Upper lobe of left lung (tissue), 6 donors: ENCODE results near the gene FAM83D. TPM values are rescaled to one million over a fixed set of nuclear protein-coding genes. Genes with fewer than 3 reads are reported as not detected.
A peak's percentile ranks its signal among the peaks of the same experiment; 100 is the strongest.

ENCODE experiments used
- ATAC-seq, 2 donors: fragments of 200-7000 bp; cut with Tn5 transposase; one replicate each; pipeline ENCODE4 v1.9.1; 2022; ENCODE audit warnings: mild to moderate bottlenecking in 2 of 2, moderate library complexity in 2 of 2; ENCODE audit not compliant: low FRiP score in 2 of 2
- DNase-seq, 2 donors: peaks; one replicate each; pipeline ENCODE4 v3.0.0-alpha.2; 2019 to 2020
- H3K27ac ChIP-seq, 4 donors: fragments of 200-600 bp; sonication (generic); one replicate each; pipeline ENCODE4 v1.5.1; 2016 to 2019
- H3K27me3 ChIP-seq, 4 donors: fragments of 200-600 bp; sonication (generic); one replicate each; pipeline ENCODE4 v1.5.1; 2017 to 2019
- H3K36me3 ChIP-seq, 4 donors: fragments of 200-600 bp; sonication (generic); one replicate each; pipeline ENCODE4 v1.5.1; 2016 to 2019
- H3K4me1 ChIP-seq, 4 donors: fragments of 200-600 bp; sonication (generic); one replicate each; pipeline ENCODE4 v1.5.1; 2018 to 2019
- H3K4me3 ChIP-seq, 4 donors: fragments of 200-600 bp; sonication (generic); one replicate each; pipeline ENCODE4 v1.5.1; 2017 to 2019; ENCODE audit warnings: mild to moderate bottlenecking in 2 of 4, moderate library complexity in 1 of 4
- H3K9me3 ChIP-seq, 4 donors: fragments of 200-600 bp; sonication (generic); one replicate each; pipeline ENCODE4 v1.5.1; 2018 to 2019
- EP300 ChIP-seq, 4 donors: sonication (generic); formaldehyde crosslinking; IDR thresholded peaks; one replicate each; pipeline ENCODE4 v1.5.1; 2017; ENCODE audit warnings: antibody characterized with exemption in 4 of 4, control low read depth in 2 of 4
- POLR2A ChIP-seq, 4 donors: fragments of 450-650 bp; IDR thresholded peaks; one replicate each; pipeline ENCODE4 v1.5.1; 2016 to 2017; ENCODE audit warnings: antibody characterized with exemption in 4 of 4, mild to moderate bottlenecking in 2 of 4
- POLR2AphosphoS5 ChIP-seq, 2 donors: sonication (generic); formaldehyde crosslinking; IDR thresholded peaks; one replicate each; pipeline ENCODE4 v1.5.1; 2017; ENCODE audit warnings: antibody characterized with exemption in 2 of 2
- WGBS, 2 donors: methylation state at CpG; one replicate each; pipeline ENCODE4 v1.1.5; 2017 to 2018; 5-methylcytosine and 5-hydroxymethylcytosine counted together
- total RNA-seq, 6 donors: library from RNA; depleted of rRNA in 4 of 6; stranded (reverse); fragments of >200 nt in 4 of 6; gene quantifications; one replicate each; pipeline versions ENCODE4 v1.1.0 to v1.2.1, GENCODE V29; 2016 to 2021
- TF ChIP-seq, protein P1 (sequence below), 6 experiments: fragments of 450-650 bp in 4 of 6; fragments of 200-600 bp in 2 of 6; sonication (generic) in 2 of 6; IDR thresholded peaks; one replicate each; pipeline ENCODE4 v1.5.1; 2016 to 2019; ENCODE audit warnings: antibody characterized with exemption in 6 of 6
- donor health status: DM: no; HTN: no; CAD: no; lungs with moderate emphysema.
- donor health status: DM: no; HTN: yes; CAD: no; lungs with severe emphysema.

Gene FAM83D, protein sequence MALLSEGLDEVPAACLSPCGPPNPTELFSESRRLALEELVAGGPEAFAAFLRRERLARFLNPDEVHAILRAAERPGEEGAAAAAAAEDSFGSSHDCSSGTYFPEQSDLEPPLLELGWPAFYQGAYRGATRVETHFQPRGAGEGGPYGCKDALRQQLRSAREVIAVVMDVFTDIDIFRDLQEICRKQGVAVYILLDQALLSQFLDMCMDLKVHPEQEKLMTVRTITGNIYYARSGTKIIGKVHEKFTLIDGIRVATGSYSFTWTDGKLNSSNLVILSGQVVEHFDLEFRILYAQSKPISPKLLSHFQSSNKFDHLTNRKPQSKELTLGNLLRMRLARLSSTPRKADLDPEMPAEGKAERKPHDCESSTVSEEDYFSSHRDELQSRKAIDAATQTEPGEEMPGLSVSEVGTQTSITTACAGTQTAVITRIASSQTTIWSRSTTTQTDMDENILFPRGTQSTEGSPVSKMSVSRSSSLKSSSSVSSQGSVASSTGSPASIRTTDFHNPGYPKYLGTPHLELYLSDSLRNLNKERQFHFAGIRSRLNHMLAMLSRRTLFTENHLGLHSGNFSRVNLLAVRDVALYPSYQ
- 1 to 10 TPM; 1.0 to 4.8 (median 3.0) TPM for total RNA-seq

DNA sequence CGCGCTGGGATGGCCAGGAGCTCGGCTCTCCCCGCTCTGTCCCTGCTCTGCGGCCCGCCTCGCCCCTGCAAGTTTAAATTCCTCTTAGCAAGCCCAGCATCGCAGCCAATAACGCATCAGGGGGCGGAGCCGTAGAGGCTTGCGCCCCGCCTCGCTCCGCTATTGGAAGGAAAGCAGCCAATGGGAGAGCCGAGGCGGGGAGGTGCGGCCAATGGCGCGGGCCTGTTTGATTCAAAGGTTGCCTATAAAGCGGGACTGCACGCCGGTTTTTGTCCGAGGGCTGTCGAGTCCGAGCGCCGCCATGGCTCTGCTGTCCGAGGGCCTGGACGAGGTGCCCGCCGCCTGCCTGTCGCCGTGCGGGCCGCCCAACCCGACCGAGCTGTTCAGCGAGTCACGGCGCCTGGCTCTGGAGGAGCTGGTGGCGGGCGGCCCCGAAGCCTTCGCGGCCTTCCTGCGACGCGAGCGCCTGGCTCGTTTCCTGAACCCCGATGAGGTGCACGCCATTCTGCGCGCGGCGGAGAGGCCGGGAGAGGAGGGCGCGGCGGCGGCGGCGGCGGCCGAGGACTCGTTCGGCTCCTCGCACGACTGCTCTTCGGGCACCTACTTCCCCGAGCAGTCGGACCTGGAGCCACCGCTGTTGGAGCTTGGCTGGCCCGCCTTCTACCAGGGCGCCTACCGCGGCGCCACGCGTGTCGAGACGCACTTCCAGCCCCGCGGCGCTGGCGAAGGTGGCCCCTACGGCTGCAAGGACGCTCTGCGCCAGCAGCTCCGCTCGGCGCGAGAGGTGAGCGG lies at the start of gene FAM83D:
Gene FAM83D (plus strand): TSS at position 276 of the 792 bp plus-strand sequence. CDS start 26 bp downstream, at position 302.
- ATAC-seq (peak; percentile 96 to 97), DNase-seq (peak; percentile 96 to 97)
- Histone ChIP-seq H3K4me3 (peak within 1 kb of the TSS; percentile 29 to 71 (median 66)), H3K27ac (peak within 1 kb of the TSS in 2 of 4 donors; percentile 21 to 56), H3K4me1 (peaks cover 7 to 26% (median 9%) of the 10 kb centered on the region in 4 donors), H3K27me3 (no peaks in the 10 kb centered on the region), H3K9me3 (no peaks in the 10 kb centered on the region), H3K36me3 (peaks cover 0 to 8% (median 0%) of the 10 kb centered on the region in 4 donors)
- TF ChIP-seq POLR2A (IDR thresholded peaks at IDR 0.05) (peak in 2 of 4 donors; percentile 57 to 69), POLR2AphosphoS5 (IDR thresholded peaks at IDR 0.05) (peak in 1 of 2 donors; percentile 71), EP300 (IDR thresholded peaks at IDR 0.05) (no peak)
- TF ChIP-seq, protein P1, sequence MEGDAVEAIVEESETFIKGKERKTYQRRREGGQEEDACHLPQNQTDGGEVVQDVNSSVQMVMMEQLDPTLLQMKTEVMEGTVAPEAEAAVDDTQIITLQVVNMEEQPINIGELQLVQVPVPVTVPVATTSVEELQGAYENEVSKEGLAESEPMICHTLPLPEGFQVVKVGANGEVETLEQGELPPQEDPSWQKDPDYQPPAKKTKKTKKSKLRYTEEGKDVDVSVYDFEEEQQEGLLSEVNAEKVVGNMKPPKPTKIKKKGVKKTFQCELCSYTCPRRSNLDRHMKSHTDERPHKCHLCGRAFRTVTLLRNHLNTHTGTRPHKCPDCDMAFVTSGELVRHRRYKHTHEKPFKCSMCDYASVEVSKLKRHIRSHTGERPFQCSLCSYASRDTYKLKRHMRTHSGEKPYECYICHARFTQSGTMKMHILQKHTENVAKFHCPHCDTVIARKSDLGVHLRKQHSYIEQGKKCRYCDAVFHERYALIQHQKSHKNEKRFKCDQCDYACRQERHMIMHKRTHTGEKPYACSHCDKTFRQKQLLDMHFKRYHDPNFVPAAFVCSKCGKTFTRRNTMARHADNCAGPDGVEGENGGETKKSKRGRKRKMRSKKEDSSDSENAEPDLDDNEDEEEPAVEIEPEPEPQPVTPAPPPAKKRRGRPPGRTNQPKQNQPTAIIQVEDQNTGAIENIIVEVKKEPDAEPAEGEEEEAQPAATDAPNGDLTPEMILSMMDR (IDR thresholded peaks at IDR 0.05) = peak in 4 of 6 experiments; percentile 82 to 96 (median 90)
- 0 to 1% methylated on average over 6 to 51 of the region's 95 CpGs for WGBS, 2 donors

DNA sequence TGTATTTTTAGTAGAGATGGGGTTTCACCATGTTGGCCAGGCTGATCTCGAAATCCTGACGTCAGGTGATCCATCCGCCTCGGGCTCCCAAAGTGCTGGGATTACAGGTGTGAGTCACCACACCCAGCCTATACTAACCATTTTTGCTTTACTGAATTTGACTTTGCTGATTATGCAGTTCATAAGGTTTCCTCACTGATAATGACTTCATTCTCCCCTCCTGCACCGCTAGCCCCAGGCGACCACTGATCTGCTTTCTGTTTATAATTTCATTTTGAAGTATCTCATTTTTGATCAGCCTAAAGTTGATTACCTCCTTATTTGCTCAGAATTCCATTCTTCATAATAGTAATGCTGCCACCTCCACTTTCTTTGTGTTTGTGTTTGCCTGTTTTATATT lies 48.7 kb upstream of the FAM83D start:
- no peak for DNase-seq
- peak overlapping the region in 2 of 4 donors; percentile 34 to 45 for H3K27ac ChIP-seq
- WGBS, 2 donors = 86 to 89% methylated on average over 6 of the region's 6 CpGs
- H3K9me3 ChIP-seq = no peaks in the 10 kb centered on the region
- no peaks in the 10 kb centered on the region for H3K27me3 ChIP-seq
- no peak overlapping the region for H3K4me3 ChIP-seq
- H3K4me1 ChIP-seq = peaks cover 33 to 48% (median 39%) of the 10 kb centered on the region in 4 donors
- TF ChIP-seq EP300 (IDR thresholded peaks at IDR 0.05) = no peak
- no peak for TF ChIP-seq POLR2AphosphoS5 (IDR thresholded peaks at IDR 0.05)
- TF ChIP-seq, protein P1 (IDR thresholded peaks at IDR 0.05) = no peak
- TF ChIP-seq POLR2A (IDR thresholded peaks at IDR 0.05) = no peak
- H3K36me3 ChIP-seq = no peaks in the 10 kb centered on the region
- ATAC-seq = no peak

DNA sequence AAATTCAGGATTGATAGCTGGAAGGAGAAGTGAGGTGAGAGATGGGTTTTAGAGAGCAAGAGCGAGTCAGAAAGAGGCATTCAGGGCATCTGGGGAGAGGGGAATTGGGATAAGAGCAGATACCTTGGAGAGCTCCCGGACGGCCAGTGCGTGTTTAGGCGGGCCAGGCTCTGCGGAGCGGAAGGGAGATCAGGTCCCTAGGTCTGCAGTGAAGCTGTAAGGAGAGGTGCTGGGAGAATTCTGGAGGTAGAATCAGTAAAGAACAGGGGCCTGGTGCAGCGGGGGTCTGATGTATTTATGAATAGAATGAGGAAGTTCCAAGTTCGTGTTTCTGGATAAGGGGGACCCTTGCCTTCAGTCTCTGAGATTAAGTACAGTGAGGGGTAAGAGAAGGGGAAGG lies 47.4 kb upstream of the FAM83D start:
- Histone ChIP-seq H3K9me3 (no peaks in the 10 kb centered on the region), H3K4me1 (peaks cover 33 to 49% (median 39%) of the 10 kb centered on the region in 4 donors), H3K4me3 (no peak overlapping the region), H3K36me3 (no peaks in the 10 kb centered on the region), H3K27me3 (no peaks in the 10 kb centered on the region), H3K27ac (no peak overlapping the region)
- 32 to 46% methylated on average over 9 of the region's 9 CpGs for WGBS, 2 donors
- TF ChIP-seq, protein P1 (IDR thresholded peaks at IDR 0.05) = no peak
- TF ChIP-seq POLR2A (IDR thresholded peaks at IDR 0.05) = no peak
- TF ChIP-seq POLR2AphosphoS5 (IDR thresholded peaks at IDR 0.05) = no peak
- no peak for TF ChIP-seq EP300 (IDR thresholded peaks at IDR 0.05)
- DNase-seq (no peak), ATAC-seq (no peak)

DNA sequence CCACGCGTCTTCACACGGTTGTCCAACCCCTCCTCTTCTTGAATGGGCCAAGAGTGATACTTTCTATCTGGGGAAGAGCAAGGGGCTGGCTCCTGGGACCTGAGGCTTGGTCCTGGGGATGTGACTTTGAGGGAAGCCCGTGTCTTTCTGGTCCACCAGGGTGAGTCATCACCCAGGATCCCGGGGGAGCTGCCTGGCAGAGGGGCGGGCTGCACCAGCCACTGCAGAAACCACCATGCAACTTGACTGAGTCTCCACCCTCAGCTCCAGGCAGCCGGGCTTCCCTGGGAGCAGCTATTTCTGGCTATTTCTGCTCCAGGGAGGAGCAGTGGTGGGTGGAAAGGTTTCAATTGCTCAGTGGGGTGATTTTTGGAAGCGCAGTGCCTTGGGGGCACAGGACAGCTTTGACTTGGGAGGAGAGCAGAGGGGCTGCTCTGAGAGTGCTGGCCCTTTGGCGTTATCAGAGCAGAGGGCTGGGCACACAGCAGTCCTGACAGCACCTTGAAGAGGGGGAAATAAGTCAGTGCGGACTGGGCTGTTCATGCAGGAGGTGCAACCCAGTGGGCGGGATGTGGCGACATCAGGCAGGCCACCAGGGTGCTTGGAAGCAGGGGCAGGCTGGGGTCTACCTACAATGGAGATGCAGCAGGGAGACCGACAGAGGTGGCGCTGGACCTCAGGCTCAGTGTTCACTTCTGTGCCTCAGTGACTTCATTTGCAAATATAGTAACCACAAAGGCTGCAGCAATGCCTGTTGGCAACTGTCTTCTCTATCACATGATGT lies 45.1 kb upstream of the FAM83D start:
- Histone ChIP-seq H3K9me3 (no peaks in the 10 kb centered on the region), H3K36me3 (no peaks in the 10 kb centered on the region), H3K27me3 (no peaks in the 10 kb centered on the region), H3K4me1 (peaks cover 13 to 31% (median 22%) of the 10 kb centered on the region in 4 donors), H3K27ac (no peak overlapping the region), H3K4me3 (no peak overlapping the region)
- 80 to 86% methylated on average over 6 to 14 of the region's 14 CpGs for WGBS, 2 donors
- ATAC-seq = peak in 1 of 2 donors; percentile 16
- DNase-seq = no peak
- TF ChIP-seq, protein P1 (IDR thresholded peaks at IDR 0.05) = no peak
- TF ChIP-seq POLR2A (IDR thresholded peaks at IDR 0.05) (no peak), POLR2AphosphoS5 (IDR thresholded peaks at IDR 0.05) (no peak), EP300 (IDR thresholded peaks at IDR 0.05) (no peak)
